ENCODE data around the gene CDC45.

GRCh38 chr22:19432133-19432851 lies 47.4 kb upstream of the CDC45 start, which contains the start of gene MRPL40:
- TF ChIP-seq CTCF (IDR thresholded peaks at IDR 0.05) (no peak), ZFX (IDR thresholded peaks at IDR 0.05; ENCODE audit: borderline replicate concordance) (no peak)

Measured in 22Rv1 (cell line).